Stomach (tissue), 4 donors: ENCODE measurements around the gene PLPPR2.

Experiments used
- POLR2AphosphoS5 ChIP-seq, 3 donors: sonication (generic); formaldehyde crosslinking; IDR thresholded peaks; one replicate each; pipeline ENCODE4 v1.6.1; 2016; ENCODE audit warnings: antibody characterized with exemption in 3 of 3
- TF ChIP-seq, protein P1 (sequence below), 7 experiments: fragments of 450-650 bp in 4 of 7; fragments of 200-600 bp in 3 of 7; sonication (generic) in 3 of 7; IDR thresholded peaks; one replicate each; pipeline ENCODE4 v1.5.1; 2016 to 2019; ENCODE audit warnings: antibody characterized with exemption in 7 of 7, control low read depth in 2 of 7, mild to moderate bottlenecking in 1 of 7

DNA sequence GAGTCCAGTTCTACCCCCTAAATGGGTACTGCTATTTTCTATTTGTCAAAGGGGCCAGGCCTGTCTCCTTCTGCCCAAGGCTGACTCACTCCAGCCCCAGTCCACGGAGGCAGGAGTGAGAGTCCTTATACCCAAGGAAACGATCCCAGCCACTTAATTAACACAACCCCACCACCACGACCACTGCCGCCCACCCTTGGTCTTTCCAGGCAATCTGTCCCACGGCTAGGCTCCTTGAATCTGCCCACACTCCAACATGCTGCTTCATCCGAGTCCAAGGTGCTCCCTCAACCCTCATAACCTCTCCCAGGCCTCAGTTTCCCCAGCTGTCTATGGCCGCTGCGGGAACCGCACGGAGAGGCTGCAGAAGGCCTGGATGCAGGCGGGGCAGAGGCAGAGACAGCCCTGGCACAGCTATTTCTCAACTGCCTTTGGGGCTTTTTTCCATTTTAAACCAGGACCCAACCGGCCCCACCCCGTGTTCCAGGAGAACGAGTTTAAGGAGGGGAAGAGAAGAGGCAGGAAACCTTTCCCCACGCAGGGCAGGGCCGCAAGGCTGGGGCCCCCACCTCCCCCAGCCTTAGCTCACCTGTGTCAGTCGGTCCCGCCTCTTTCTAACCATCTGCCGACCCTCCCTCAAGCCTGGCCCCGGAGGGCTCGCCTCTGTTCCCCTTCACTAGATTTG, 16.5 kb upstream of the PLPPR2 start:
- TF ChIP-seq, protein P1, sequence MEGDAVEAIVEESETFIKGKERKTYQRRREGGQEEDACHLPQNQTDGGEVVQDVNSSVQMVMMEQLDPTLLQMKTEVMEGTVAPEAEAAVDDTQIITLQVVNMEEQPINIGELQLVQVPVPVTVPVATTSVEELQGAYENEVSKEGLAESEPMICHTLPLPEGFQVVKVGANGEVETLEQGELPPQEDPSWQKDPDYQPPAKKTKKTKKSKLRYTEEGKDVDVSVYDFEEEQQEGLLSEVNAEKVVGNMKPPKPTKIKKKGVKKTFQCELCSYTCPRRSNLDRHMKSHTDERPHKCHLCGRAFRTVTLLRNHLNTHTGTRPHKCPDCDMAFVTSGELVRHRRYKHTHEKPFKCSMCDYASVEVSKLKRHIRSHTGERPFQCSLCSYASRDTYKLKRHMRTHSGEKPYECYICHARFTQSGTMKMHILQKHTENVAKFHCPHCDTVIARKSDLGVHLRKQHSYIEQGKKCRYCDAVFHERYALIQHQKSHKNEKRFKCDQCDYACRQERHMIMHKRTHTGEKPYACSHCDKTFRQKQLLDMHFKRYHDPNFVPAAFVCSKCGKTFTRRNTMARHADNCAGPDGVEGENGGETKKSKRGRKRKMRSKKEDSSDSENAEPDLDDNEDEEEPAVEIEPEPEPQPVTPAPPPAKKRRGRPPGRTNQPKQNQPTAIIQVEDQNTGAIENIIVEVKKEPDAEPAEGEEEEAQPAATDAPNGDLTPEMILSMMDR (IDR thresholded peaks at IDR 0.05) = no peak
- TF ChIP-seq POLR2AphosphoS5 (IDR thresholded peaks at IDR 0.05) = no peak
